HepG2 (cell line): ENCODE data around the gene THAP3. TPM values are rescaled to one million over a fixed set of nuclear protein-coding genes. Genes with fewer than 3 reads are reported as not detected.

Experiments
- ATF7-NPFF ChIP-seq: sonication (generic); formaldehyde crosslinking; IDR thresholded peaks from 2 replicates; pipeline ENCODE4 v1.8.1; 2023; ENCODE audit warnings: mild to moderate bottlenecking, low read depth, missing genetic modification reagents, moderate library complexity
- BHLHE40 ChIP-seq: IDR thresholded peaks from 2 replicates; pipeline ENCODE4 v1.6.1; 2011; ENCODE audit warnings: low read length, improper control_type of control experiment
- FOSL2 ChIP-seq: sonication (generic); formaldehyde crosslinking; IDR thresholded peaks from 2 replicates; pipeline ENCODE4 v1.4.0; 2020; ENCODE audit warnings: missing genetic modification reagents
- HDAC1 ChIP-seq: sonication (generic); formaldehyde crosslinking; IDR thresholded peaks from 2 replicates; pipeline ENCODE4 v1.5.1; 2020; ENCODE audit warnings: mild to moderate bottlenecking, missing genetic modification reagents
- HNRNPLL ChIP-seq: fragments of 200-400 bp; formaldehyde crosslinking; IDR thresholded peaks from 2 replicates; pipeline ENCODE4 v1.6.1; 2017; ENCODE audit warnings: mild to moderate bottlenecking, low read depth, low read length; ENCODE audit not compliant: poor library complexity, severe bottlenecking
- MXI1 ChIP-seq: IDR thresholded peaks from 3 replicates; pipeline ENCODE4 v1.6.1; 2012; ENCODE audit warnings: low read depth, low read length, inconsistent platforms, borderline replicate concordance
- SIN3A ChIP-seq: IDR thresholded peaks from 2 replicates; pipeline ENCODE4 v1.6.1; 2011; ENCODE audit warnings: low read depth, mild to moderate bottlenecking, control low read depth, low read length, borderline replicate concordance
- SOX13 ChIP-seq, 3 experiments: fragments of 450-650 bp in 1 of 3; sonication (generic) in 1 of 3; formaldehyde crosslinking in 1 of 3; IDR thresholded peaks in 2 of 3; conservative IDR thresholded peaks in 1 of 3; 2 replicates each; pipeline versions ENCODE4 v1.5.0 to v1.6.1; 2016 to 2020; ENCODE audit warnings: antibody characterized with exemption in 1 of 3, mild to moderate bottlenecking in 1 of 3, missing compliant biosample characterization in 1 of 3, missing genetic modification reagents in 1 of 3, moderate library complexity in 1 of 3
- SRY ChIP-seq: sonication (generic); formaldehyde crosslinking; IDR thresholded peaks from 2 replicates; pipeline ENCODE4 v1.8.0; 2022; ENCODE audit warnings: mild to moderate bottlenecking, missing genetic modification reagents
- ZNF335 ChIP-seq: sonication (generic); formaldehyde crosslinking; IDR thresholded peaks from 2 replicates; pipeline ENCODE4 v1.4.0; 2020; ENCODE audit warnings: missing genetic modification reagents
- ZNF761 ChIP-seq: sonication (generic); formaldehyde crosslinking; conservative IDR thresholded peaks from 2 replicates; pipeline ENCODE4 v1.4.0; 2020; ENCODE audit warnings: mild to moderate bottlenecking, missing genetic modification reagents
- polyA plus RNA-seq, 8 experiments: library from polyadenylated mRNA; depleted of rRNA in 3 of 8; stranded (reverse) in 7 of 8; unstranded in 1 of 8; fragments of >200 nt; fragmentation: Illumina TruSeq in 4 of 8; extraction: Trizol in 4 of 8; gene quantifications; 2 replicates each; pipeline versions ENCODE4 v1.2.1 to v1.2.3, GENCODE V29; 2011 to 2016; ENCODE audit warnings: low read depth in 4 of 8, missing spikeins in 1 of 8, mixed read lengths in 1 of 8; ENCODE audit not compliant: insufficient read depth in 1 of 8
- total RNA-seq, 5 experiments: library from RNA; depleted of rRNA; stranded (reverse); fragments of >200 nt; fragmentation: Illumina TruSeq; extraction: Trizol; gene quantifications; 2 replicates each; pipeline ENCODE4 v1.2.3, GENCODE V29; 2016; ENCODE audit warnings: low read depth in 1 of 5
- TF ChIP-seq, protein P1 (sequence below): sonication (generic); formaldehyde crosslinking; IDR thresholded peaks from 2 replicates; pipeline ENCODE4 v1.4.0; 2020; ENCODE audit warnings: missing genetic modification reagents; ENCODE audit errors: not compliant biosample characterization
- TF ChIP-seq, protein P2 (sequence below): sonication (generic); formaldehyde crosslinking; IDR thresholded peaks from 2 replicates; pipeline ENCODE4 v1.5.0; 2020; ENCODE audit warnings: missing genetic modification reagents
- TF ChIP-seq, protein P3 (sequence below), 2 experiments: fragments of 450-650 bp in 1 of 2; sonication (generic) in 1 of 2; formaldehyde crosslinking in 1 of 2; IDR thresholded peaks; 2 replicates each; pipeline versions ENCODE4 v1.6.1 to v1.8.0; 2016 to 2022; ENCODE audit warnings: antibody characterized with exemption in 1 of 2, mild to moderate bottlenecking in 1 of 2, missing genetic modification reagents in 1 of 2

The THAP3 gene
- total and polyA plus RNA-seq, 2 of the 13 experiments (the other 11 are each of a cell fraction or from before 2014, with no cell fraction given): 10.3 to 14.9 TPM

- TF ChIP-seq ATF7-NPFF (CRISPR knock-in tag): peak; percentile 54; the same call in 1 of the 2 replicates
- TF ChIP-seq FOSL2: peak; percentile 84
- TF ChIP-seq HDAC1 (CRISPR knock-in tag): peak; percentile 15; the same call in 1 of the 2 replicates
- TF ChIP-seq, protein P1, sequence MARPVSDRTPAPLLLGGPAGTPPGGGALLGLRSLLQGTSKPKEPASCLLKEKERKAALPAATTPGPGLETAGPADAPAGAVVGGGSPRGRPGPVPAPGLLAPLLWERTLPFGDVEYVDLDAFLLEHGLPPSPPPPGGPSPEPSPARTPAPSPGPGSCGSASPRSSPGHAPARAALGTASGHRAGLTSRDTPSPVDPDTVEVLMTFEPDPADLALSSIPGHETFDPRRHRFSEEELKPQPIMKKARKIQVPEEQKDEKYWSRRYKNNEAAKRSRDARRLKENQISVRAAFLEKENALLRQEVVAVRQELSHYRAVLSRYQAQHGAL: peak; percentile 8
- TF ChIP-seq ZNF761: 0 out of 2 replicates have a peak, but pooled peaks have one; percentile 66
- no peak for TF ChIP-seq HNRNPLL
- TF ChIP-seq SRY: 0 out of 2 replicates have a peak, but pooled peaks have one; percentile 23
- TF ChIP-seq, protein P2, sequence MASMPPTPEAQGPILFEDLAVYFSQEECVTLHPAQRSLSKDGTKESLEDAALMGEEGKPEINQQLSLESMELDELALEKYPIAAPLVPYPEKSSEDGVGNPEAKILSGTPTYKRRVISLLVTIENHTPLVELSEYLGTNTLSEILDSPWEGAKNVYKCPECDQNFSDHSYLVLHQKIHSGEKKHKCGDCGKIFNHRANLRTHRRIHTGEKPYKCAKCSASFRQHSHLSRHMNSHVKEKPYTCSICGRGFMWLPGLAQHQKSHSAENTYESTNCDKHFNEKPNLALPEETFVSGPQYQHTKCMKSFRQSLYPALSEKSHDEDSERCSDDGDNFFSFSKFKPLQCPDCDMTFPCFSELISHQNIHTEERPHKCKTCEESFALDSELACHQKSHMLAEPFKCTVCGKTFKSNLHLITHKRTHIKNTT: no peak
- no peak for TF ChIP-seq BHLHE40
- peak; percentile 50; the same call in 1 of the 2 replicates for TF ChIP-seq SIN3A
- TF ChIP-seq MXI1: peak; percentile 64; the same call in 1 of the 3 replicates
- TF ChIP-seq, protein P3, sequence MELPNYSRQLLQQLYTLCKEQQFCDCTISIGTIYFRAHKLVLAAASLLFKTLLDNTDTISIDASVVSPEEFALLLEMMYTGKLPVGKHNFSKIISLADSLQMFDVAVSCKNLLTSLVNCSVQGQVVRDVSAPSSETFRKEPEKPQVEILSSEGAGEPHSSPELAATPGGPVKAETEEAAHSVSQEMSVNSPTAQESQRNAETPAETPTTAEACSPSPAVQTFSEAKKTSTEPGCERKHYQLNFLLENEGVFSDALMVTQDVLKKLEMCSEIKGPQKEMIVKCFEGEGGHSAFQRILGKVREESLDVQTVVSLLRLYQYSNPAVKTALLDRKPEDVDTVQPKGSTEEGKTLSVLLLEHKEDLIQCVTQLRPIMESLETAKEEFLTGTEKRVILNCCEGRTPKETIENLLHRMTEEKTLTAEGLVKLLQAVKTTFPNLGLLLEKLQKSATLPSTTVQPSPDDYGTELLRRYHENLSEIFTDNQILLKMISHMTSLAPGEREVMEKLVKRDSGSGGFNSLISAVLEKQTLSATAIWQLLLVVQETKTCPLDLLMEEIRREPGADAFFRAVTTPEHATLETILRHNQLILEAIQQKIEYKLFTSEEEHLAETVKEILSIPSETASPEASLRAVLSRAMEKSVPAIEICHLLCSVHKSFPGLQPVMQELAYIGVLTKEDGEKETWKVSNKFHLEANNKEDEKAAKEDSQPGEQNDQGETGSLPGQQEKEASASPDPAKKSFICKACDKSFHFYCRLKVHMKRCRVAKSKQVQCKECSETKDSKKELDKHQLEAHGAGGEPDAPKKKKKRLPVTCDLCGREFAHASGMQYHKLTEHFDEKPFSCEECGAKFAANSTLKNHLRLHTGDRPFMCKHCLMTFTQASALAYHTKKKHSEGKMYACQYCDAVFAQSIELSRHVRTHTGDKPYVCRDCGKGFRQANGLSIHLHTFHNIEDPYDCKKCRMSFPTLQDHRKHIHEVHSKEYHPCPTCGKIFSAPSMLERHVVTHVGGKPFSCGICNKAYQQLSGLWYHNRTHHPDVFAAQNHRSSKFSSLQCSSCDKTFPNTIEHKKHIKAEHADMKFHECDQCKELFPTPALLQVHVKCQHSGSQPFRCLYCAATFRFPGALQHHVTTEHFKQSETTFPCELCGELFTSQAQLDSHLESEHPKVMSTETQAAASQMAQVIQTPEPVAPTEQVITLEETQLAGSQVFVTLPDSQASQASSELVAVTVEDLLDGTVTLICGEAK (IDR thresholded peaks at IDR 0.05): no peak
- TF ChIP-seq, protein P3 (CRISPR knock-in tag; IDR thresholded peaks at IDR 0.05): peak; percentile 5; the same call in 1 of the 2 replicates
- peak; percentile 14; the same call in 1 of the 2 replicates for TF ChIP-seq SOX13 (IDR thresholded peaks at IDR 0.05)
- TF ChIP-seq SOX13 (CRISPR knock-in tag; conservative IDR thresholded peaks at IDR 0.05 in 1 of 2, IDR thresholded peaks at IDR 0.05 in 1 of 2): no peak
- TF ChIP-seq ZNF335 (CRISPR knock-in tag): no peak
These were observed 21.9 kb upstream of the THAP3 start, which contains the start of gene KLHL21 (continued) for GRCh38 chr1:6602669-6603237.
